ENCODE results near the gene HOXA9.

DNA sequence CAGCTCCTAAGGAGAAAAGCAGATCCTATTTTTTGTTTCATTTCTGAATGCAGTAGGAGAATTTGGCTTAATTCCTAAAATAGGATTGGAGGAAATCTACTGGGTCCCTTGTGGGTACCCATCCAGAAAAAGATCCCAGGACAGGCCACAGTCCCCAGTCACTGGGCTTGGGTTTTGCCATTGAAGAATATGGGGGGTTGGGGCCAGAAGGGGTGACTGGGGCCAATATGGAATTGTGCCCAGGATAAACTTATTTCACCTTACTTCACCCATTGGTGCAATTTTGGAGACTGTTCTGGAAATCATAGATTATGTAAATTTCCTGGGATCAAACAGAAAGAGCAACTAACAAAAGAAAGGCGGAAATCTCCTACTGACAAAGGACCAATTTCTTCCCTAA lies 26.9 kb downstream of the HOXA9 start:
- TF ChIP-seq, protein P1, sequence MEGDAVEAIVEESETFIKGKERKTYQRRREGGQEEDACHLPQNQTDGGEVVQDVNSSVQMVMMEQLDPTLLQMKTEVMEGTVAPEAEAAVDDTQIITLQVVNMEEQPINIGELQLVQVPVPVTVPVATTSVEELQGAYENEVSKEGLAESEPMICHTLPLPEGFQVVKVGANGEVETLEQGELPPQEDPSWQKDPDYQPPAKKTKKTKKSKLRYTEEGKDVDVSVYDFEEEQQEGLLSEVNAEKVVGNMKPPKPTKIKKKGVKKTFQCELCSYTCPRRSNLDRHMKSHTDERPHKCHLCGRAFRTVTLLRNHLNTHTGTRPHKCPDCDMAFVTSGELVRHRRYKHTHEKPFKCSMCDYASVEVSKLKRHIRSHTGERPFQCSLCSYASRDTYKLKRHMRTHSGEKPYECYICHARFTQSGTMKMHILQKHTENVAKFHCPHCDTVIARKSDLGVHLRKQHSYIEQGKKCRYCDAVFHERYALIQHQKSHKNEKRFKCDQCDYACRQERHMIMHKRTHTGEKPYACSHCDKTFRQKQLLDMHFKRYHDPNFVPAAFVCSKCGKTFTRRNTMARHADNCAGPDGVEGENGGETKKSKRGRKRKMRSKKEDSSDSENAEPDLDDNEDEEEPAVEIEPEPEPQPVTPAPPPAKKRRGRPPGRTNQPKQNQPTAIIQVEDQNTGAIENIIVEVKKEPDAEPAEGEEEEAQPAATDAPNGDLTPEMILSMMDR (IDR thresholded peaks at IDR 0.05 in 2 of 3, conservative IDR thresholded peaks at IDR 0.05 in 1 of 3; ENCODE audit: borderline replicate concordance in 1 of 3, insufficient read depth in 1 of 3, low read depth in 2 of 3, low read length in 2 of 3) = no peak
- TF ChIP-seq, protein P2, sequence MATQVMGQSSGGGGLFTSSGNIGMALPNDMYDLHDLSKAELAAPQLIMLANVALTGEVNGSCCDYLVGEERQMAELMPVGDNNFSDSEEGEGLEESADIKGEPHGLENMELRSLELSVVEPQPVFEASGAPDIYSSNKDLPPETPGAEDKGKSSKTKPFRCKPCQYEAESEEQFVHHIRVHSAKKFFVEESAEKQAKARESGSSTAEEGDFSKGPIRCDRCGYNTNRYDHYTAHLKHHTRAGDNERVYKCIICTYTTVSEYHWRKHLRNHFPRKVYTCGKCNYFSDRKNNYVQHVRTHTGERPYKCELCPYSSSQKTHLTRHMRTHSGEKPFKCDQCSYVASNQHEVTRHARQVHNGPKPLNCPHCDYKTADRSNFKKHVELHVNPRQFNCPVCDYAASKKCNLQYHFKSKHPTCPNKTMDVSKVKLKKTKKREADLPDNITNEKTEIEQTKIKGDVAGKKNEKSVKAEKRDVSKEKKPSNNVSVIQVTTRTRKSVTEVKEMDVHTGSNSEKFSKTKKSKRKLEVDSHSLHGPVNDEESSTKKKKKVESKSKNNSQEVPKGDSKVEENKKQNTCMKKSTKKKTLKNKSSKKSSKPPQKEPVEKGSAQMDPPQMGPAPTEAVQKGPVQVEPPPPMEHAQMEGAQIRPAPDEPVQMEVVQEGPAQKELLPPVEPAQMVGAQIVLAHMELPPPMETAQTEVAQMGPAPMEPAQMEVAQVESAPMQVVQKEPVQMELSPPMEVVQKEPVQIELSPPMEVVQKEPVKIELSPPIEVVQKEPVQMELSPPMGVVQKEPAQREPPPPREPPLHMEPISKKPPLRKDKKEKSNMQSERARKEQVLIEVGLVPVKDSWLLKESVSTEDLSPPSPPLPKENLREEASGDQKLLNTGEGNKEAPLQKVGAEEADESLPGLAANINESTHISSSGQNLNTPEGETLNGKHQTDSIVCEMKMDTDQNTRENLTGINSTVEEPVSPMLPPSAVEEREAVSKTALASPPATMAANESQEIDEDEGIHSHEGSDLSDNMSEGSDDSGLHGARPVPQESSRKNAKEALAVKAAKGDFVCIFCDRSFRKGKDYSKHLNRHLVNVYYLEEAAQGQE (IDR thresholded peaks at IDR 0.05; ENCODE audit: low read depth) = no peak
- no peak for TF ChIP-seq POLR2AphosphoS5 (IDR thresholded peaks at IDR 0.05; ENCODE audit: low read depth, low read length)
- no peak for TF ChIP-seq JUND (IDR thresholded peaks at IDR 0.05)
- TF ChIP-seq POLR2A (IDR thresholded peaks at IDR 0.05; ENCODE audit: borderline replicate concordance, extremely low read depth, insufficient read depth, insufficient read length) = no peak
- no peak for TF ChIP-seq SIN3A (IDR thresholded peaks at IDR 0.05; ENCODE audit: low read depth)
- no peak for TF ChIP-seq CEBPB (IDR thresholded peaks at IDR 0.05; ENCODE audit: low read depth)
- no peak for TF ChIP-seq YY1 (IDR thresholded peaks at IDR 0.05; ENCODE audit: extremely low read depth, insufficient replicate concordance, low read depth, low read length)
- TF ChIP-seq EZH2 (IDR thresholded peaks at IDR 0.05) = no peak
